ENCODE measurements around the gene LRWD1. TPM values are rescaled to one million over a fixed set of nuclear protein-coding genes. Genes with fewer than 3 reads are reported as not detected.
A peak's percentile ranks its signal among the peaks of the same experiment; 100 is the strongest.

LRWD1 gene
- total and polyA plus RNA-seq, 2 of the 13 experiments (the other 11 are each of a cell fraction or from before 2014, with no cell fraction given) = 8.5 to 16.3 TPM

DNA sequence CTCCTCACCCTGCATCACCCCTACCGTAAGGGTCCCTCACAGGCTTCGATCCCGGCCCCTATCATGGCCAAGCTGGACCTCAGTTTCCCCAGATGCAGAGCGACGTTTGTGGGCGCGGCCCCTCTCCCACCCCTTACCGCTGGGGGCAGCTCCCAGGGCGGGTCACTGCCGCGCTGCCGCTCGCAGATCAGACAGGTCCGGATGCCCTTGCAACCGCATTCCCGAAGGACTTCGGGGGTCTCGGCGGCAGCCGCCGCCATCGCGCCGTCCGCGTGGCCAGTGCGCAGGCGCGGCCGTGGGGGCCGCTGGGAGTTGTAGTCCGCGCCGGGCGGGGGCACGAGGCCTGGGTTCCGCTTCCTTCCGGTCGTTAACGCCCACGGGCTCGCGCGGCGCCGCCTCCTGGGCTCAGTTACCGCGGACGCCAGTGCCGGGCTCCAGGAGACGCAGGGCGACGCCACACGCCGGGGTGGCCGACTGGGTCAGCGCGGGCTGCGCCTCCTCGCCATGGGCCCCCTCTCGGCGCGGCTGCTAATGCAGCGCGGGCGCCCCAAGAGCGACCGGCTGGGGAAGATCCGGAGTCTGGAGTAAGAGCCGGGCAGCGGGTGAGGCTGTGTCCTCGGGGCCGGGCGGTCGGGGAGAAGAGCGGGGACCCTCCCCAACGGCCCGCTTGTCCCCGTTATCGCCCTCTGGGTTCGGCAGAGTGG, at the start of gene LRWD1, which contains the start of gene ALKBH4 (continued):
- TF ChIP-seq, protein P1, sequence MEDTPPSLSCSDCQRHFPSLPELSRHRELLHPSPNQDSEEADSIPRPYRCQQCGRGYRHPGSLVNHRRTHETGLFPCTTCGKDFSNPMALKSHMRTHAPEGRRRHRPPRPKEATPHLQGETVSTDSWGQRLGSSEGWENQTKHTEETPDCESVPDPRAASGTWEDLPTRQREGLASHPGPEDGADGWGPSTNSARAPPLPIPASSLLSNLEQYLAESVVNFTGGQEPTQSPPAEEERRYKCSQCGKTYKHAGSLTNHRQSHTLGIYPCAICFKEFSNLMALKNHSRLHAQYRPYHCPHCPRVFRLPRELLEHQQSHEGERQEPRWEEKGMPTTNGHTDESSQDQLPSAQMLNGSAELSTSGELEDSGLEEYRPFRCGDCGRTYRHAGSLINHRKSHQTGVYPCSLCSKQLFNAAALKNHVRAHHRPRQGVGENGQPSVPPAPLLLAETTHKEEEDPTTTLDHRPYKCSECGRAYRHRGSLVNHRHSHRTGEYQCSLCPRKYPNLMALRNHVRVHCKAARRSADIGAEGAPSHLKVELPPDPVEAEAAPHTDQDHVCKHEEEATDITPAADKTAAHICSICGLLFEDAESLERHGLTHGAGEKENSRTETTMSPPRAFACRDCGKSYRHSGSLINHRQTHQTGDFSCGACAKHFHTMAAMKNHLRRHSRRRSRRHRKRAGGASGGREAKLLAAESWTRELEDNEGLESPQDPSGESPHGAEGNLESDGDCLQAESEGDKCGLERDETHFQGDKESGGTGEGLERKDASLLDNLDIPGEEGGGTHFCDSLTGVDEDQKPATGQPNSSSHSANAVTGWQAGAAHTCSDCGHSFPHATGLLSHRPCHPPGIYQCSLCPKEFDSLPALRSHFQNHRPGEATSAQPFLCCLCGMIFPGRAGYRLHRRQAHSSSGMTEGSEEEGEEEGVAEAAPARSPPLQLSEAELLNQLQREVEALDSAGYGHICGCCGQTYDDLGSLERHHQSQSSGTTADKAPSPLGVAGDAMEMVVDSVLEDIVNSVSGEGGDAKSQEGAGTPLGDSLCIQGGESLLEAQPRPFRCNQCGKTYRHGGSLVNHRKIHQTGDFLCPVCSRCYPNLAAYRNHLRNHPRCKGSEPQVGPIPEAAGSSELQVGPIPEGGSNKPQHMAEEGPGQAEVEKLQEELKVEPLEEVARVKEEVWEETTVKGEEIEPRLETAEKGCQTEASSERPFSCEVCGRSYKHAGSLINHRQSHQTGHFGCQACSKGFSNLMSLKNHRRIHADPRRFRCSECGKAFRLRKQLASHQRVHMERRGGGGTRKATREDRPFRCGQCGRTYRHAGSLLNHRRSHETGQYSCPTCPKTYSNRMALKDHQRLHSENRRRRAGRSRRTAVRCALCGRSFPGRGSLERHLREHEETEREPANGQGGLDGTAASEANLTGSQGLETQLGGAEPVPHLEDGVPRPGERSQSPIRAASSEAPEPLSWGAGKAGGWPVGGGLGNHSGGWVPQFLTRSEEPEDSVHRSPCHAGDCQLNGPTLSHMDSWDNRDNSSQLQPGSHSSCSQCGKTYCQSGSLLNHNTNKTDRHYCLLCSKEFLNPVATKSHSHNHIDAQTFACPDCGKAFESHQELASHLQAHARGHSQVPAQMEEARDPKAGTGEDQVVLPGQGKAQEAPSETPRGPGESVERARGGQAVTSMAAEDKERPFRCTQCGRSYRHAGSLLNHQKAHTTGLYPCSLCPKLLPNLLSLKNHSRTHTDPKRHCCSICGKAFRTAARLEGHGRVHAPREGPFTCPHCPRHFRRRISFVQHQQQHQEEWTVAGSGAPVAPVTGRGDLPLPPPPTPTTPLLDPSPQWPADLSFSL (CRISPR knock-in tag; IDR thresholded peaks at IDR 0.05) = no peak
- TF ChIP-seq SKI (IDR thresholded peaks at IDR 0.05; ENCODE audit: partially characterized antibody) = peak; percentile 81
- TF ChIP-seq SUZ12 (IDR thresholded peaks at IDR 0.05; ENCODE audit: low read depth, low read length) = peak; percentile 75
- TF ChIP-seq RFX3 (CRISPR knock-in tag; IDR thresholded peaks at IDR 0.05) = peak; percentile 57; the same call in 1 of the 2 replicates
- peak; percentile 69 for TF ChIP-seq HNRNPLL (IDR thresholded peaks at IDR 0.05; ENCODE audit: low read depth, low read length, poor library complexity, severe bottlenecking)
- no peak for TF ChIP-seq NFIB (CRISPR knock-in tag; IDR thresholded peaks at IDR 0.05; ENCODE audit: borderline replicate concordance)
- peak; percentile 44; the same call in 1 of the 2 replicates for TF ChIP-seq WIZ (CRISPR knock-in tag; IDR thresholded peaks at IDR 0.05)
- TF ChIP-seq, protein P2, sequence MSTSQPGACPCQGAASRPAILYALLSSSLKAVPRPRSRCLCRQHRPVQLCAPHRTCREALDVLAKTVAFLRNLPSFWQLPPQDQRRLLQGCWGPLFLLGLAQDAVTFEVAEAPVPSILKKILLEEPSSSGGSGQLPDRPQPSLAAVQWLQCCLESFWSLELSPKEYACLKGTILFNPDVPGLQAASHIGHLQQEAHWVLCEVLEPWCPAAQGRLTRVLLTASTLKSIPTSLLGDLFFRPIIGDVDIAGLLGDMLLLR (CRISPR knock-in tag; IDR thresholded peaks at IDR 0.05) = peak; percentile 63
- peak; percentile 91 for TF ChIP-seq RBFOX2 (IDR thresholded peaks at IDR 0.05; ENCODE audit: low read depth, low read length)
- peak; percentile 78 for TF ChIP-seq ASH2L (IDR thresholded peaks at IDR 0.05; ENCODE audit: insufficient read length, low read depth, low read length)
- TF ChIP-seq KAT8 (CRISPR knock-in tag; IDR thresholded peaks at IDR 0.05) = peak; percentile 79
- TF ChIP-seq ZKSCAN1 (IDR thresholded peaks at IDR 0.05; ENCODE audit: low read length) = no peak
- TF ChIP-seq, protein P3, sequence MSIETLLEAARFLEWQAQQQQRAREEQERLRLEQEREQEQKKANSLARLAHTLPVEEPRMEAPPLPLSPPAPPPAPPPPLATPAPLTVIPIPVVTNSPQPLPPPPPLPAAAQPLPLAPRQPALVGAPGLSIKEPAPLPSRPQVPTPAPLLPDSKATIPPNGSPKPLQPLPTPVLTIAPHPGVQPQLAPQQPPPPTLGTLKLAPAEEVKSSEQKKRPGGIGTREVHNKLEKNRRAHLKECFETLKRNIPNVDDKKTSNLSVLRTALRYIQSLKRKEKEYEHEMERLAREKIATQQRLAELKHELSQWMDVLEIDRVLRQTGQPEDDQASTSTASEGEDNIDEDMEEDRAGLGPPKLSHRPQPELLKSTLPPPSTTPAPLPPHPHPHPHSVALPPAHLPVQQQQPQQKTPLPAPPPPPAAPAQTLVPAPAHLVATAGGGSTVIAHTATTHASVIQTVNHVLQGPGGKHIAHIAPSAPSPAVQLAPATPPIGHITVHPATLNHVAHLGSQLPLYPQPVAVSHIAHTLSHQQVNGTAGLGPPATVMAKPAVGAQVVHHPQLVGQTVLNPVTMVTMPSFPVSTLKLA (IDR thresholded peaks at IDR 0.05) = peak; percentile 62; the same call in 1 of the 2 replicates
- TF ChIP-seq ZKSCAN8 (CRISPR knock-in tag; IDR thresholded peaks at IDR 0.05; ENCODE audit: borderline replicate concordance) = no peak; the same call in 1 of the 2 replicates
- peak; percentile 81 for TF ChIP-seq ZMYM4 (CRISPR knock-in tag; IDR thresholded peaks at IDR 0.05)
- TF ChIP-seq, protein P4, sequence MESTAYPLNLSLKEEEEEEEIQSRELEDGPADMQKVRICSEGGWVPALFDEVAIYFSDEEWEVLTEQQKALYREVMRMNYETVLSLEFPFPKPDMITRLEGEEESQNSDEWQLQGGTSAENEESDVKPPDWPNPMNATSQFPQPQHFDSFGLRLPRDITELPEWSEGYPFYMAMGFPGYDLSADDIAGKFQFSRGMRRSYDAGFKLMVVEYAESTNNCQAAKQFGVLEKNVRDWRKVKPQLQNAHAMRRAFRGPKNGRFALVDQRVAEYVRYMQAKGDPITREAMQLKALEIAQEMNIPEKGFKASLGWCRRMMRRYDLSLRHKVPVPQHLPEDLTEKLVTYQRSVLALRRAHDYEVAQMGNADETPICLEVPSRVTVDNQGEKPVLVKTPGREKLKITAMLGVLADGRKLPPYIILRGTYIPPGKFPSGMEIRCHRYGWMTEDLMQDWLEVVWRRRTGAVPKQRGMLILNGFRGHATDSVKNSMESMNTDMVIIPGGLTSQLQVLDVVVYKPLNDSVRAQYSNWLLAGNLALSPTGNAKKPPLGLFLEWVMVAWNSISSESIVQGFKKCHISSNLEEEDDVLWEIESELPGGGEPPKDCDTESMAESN (CRISPR knock-in tag; conservative IDR thresholded peaks at IDR 0.05) = peak; percentile 79; the same call in 1 of the 2 replicates
- TF ChIP-seq GABPA (IDR thresholded peaks at IDR 0.05; ENCODE audit: low read depth, low read length) = no peak
- peak; percentile 84 for TF ChIP-seq GABPA (CRISPR knock-in tag; IDR thresholded peaks at IDR 0.05; ENCODE audit: low read depth)
- no peak for TF ChIP-seq CHD4 (IDR thresholded peaks at IDR 0.05; ENCODE audit: borderline replicate concordance, low read length)
- no peak for TF ChIP-seq TBP (CRISPR knock-in tag; IDR thresholded peaks at IDR 0.05)
